OCI-LY3 (cell line): ENCODE data around the gene BMPR1B.

ENCODE experiments used
- H2AFZ ChIP-seq: fragments of 200-600, 300-600 bp; shearing (Covaris generic); 2 replicates; pipeline ENCODE4 v1.6.0; 2014; ENCODE audit warnings: antibody characterized with exemption, low read depth, low read length
- H3K27ac ChIP-seq: fragments of 200-600, 300-600 bp; sonication (generic); 2 replicates; pipeline ENCODE4 v1.5.1; 2014; ENCODE audit warnings: mild to moderate bottlenecking, low read length, moderate library complexity, mixed read lengths
- H3K27me3 ChIP-seq: fragments of 200-600, 300-600 bp; sonication (generic); 2 replicates; pipeline ENCODE4 v1.6.1; 2014; ENCODE audit warnings: low read depth, low read length, mixed read lengths
- H3K36me3 ChIP-seq: fragments of 200-600, 300-600 bp; sonication (generic); replicated peaks from 2 replicates; pipeline ENCODE3; 2014; ENCODE audit warnings: low read depth, low read length, mixed read lengths
- H3K4me1 ChIP-seq: fragments of 300-600, 200-600 bp; sonication (generic); 2 replicates; pipeline ENCODE4 v1.6.1; 2014; ENCODE audit warnings: low read length, mixed read lengths
- H3K4me2 ChIP-seq: fragments of 200-600, 300-600 bp; sonication (generic); 2 replicates; pipeline ENCODE4 v1.6.1; 2014; ENCODE audit warnings: low read length, mixed read lengths
- H3K4me3 ChIP-seq: fragments of 300-600, 200-600 bp; sonication (generic); 2 replicates; pipeline ENCODE4 v1.5.1; 2014; ENCODE audit warnings: antibody characterized with exemption, mild to moderate bottlenecking, low read length, moderate library complexity
- H3K79me2 ChIP-seq: fragments of 300-600, 200-600 bp; shearing (Covaris generic); 2 replicates; pipeline ENCODE4 v1.6.1; 2014; ENCODE audit warnings: mild to moderate bottlenecking, low read length, mixed read lengths
- H3K9ac ChIP-seq: fragments of 300-600, 200-600 bp; shearing (Covaris generic); 2 replicates; pipeline ENCODE4 v1.6.0; 2014; ENCODE audit warnings: mild to moderate bottlenecking, low read length, moderate library complexity
- H3K9me3 ChIP-seq: fragments of 200-600, 300-600 bp; shearing (Covaris generic); 2 replicates; pipeline ENCODE4 v1.6.1; 2014; ENCODE audit warnings: low read length, mixed read lengths; ENCODE audit not compliant: insufficient read depth
- H4K20me1 ChIP-seq: fragments of 200-600, 300-600 bp; sonication (generic); 2 replicates; pipeline ENCODE4 v1.6.1; 2016; ENCODE audit warnings: low read length, mixed read lengths; ENCODE audit not compliant: insufficient read depth
- EZH2phosphoT487 ChIP-seq: fragments of 200-600 bp; shearing (Covaris generic); IDR thresholded peaks from 2 replicates; pipeline ENCODE4 v1.6.1; 2018; ENCODE audit warnings: antibody characterized with exemption, mixed run types, low read depth
- TF ChIP-seq, protein P1 (sequence below): fragments of 200-600, 300-600 bp; sonication (generic); IDR thresholded peaks from 2 replicates; pipeline ENCODE4 v1.5.1; 2014; ENCODE audit warnings: antibody characterized with exemption, low read length, low read depth

Gene BMPR1B

DNA sequence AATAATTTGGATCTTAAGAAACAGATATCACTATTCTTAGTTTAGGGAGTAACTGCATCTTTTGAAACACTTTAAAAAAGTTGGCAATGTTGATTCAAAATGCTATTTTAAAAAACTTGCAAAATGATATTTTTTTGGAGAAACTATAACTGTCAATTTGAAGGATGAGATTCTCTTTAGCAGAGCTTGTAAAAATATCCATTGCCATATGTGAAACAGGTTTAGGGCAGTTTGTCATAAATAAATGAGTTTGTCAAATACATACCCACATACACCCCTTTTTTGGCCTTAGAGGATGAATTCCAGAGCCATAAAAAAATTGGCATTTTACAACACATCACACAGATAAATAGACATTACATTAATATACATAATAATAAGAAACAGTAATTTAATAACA is 174.6 kb downstream of the BMPR1B start:
- TF ChIP-seq EZH2phosphoT487 = no peak
- TF ChIP-seq, protein P1, sequence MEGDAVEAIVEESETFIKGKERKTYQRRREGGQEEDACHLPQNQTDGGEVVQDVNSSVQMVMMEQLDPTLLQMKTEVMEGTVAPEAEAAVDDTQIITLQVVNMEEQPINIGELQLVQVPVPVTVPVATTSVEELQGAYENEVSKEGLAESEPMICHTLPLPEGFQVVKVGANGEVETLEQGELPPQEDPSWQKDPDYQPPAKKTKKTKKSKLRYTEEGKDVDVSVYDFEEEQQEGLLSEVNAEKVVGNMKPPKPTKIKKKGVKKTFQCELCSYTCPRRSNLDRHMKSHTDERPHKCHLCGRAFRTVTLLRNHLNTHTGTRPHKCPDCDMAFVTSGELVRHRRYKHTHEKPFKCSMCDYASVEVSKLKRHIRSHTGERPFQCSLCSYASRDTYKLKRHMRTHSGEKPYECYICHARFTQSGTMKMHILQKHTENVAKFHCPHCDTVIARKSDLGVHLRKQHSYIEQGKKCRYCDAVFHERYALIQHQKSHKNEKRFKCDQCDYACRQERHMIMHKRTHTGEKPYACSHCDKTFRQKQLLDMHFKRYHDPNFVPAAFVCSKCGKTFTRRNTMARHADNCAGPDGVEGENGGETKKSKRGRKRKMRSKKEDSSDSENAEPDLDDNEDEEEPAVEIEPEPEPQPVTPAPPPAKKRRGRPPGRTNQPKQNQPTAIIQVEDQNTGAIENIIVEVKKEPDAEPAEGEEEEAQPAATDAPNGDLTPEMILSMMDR = no peak
- Histone ChIP-seq H3K4me1 (no peaks in the 10 kb centered on the region), H2AFZ (no peak overlapping the region)

DNA sequence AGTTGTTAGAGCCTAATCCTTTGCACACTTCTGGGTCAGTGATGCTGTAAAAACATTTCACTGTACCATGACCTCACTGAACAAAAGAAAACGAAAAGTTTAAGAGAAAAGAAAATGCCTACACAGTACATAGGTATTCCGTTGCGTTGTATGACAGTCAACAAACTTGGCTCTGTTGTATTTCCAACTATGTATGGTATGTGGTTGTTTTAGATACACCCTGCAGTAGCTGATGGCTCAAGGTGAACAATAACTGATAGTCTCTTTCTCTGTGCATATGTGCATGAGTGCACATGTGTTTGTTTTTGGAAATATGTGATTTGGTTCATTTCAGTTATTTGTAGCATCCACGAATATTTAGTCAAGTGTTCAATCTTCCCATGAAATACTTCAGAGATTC is 176.0 kb downstream of the BMPR1B start:
- no peak for TF ChIP-seq EZH2phosphoT487
- TF ChIP-seq, protein P1 = no peak
- Histone ChIP-seq H2AFZ (no peak overlapping the region), H3K4me3 (no peak overlapping the region), H3K27ac (no peak overlapping the region), H3K4me2 (no peak overlapping the region), H3K27me3 (no peaks in the 10 kb centered on the region), H3K4me1 (no peaks in the 10 kb centered on the region), H3K36me3 (no peaks in the 10 kb centered on the region), H4K20me1 (no peaks in the 10 kb centered on the region), H3K79me2 (no peaks in the 10 kb centered on the region), H3K9ac (no peak overlapping the region), H3K9me3 (no peaks in the 10 kb centered on the region)

More for the DNA sequence above, 174.6 kb downstream of the BMPR1B start:
- Histone ChIP-seq H3K4me2 (no peak overlapping the region), H3K27ac (no peak overlapping the region), H4K20me1 (no peaks in the 10 kb centered on the region), H3K79me2 (no peaks in the 10 kb centered on the region), H3K27me3 (no peaks in the 10 kb centered on the region), H3K4me3 (no peak overlapping the region), H3K9me3 (no peaks in the 10 kb centered on the region), H3K9ac (no peak overlapping the region), H3K36me3 (no peaks in the 10 kb centered on the region)

DNA sequence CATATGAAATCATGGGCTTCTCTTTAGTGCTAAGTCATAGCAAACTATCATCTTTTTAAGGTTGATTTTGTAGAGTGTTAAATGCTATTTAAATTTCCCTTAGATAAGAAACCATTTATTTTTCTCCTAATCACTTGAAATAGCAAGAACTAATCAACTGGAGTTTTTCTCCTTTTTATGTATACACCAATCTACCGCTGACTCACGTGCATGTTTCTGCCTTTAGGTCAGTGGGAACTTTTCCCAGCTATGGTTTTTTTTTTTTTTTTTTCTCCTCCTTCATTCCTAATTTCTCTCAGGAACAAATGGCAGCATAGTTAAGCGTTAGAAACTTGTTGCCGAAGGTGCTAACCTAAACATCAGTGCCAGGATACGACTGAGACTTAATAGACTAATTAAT is 176.4 kb downstream of the BMPR1B start:
- Histone ChIP-seq H3K4me3 (no peak overlapping the region), H3K79me2 (no peaks in the 10 kb centered on the region), H2AFZ (no peak overlapping the region), H3K27me3 (no peaks in the 10 kb centered on the region), H3K4me1 (no peaks in the 10 kb centered on the region), H3K9me3 (no peaks in the 10 kb centered on the region), H3K4me2 (no peak overlapping the region), H3K9ac (no peak overlapping the region), H3K36me3 (no peaks in the 10 kb centered on the region), H3K27ac (no peak overlapping the region), H4K20me1 (no peaks in the 10 kb centered on the region)
- no peak for TF ChIP-seq EZH2phosphoT487

GRCh38 chr4:94934864-94935263 is 177.1 kb downstream of the BMPR1B start:
- H3K4me2 ChIP-seq = no peak overlapping the region
- H3K4me3 ChIP-seq = no peak overlapping the region
- no peak overlapping the region for H3K9ac ChIP-seq
- H3K79me2 ChIP-seq = no peaks in the 10 kb centered on the region
- no peaks in the 10 kb centered on the region for H3K36me3 ChIP-seq
- H3K27ac ChIP-seq = no peak overlapping the region
- H2AFZ ChIP-seq = no peak overlapping the region
- H4K20me1 ChIP-seq = no peaks in the 10 kb centered on the region
- H3K27me3 ChIP-seq = no peaks in the 10 kb centered on the region
- H3K4me1 ChIP-seq = no peaks in the 10 kb centered on the region
- H3K9me3 ChIP-seq = no peaks in the 10 kb centered on the region
- TF ChIP-seq, protein P1 = no peak
- TF ChIP-seq EZH2phosphoT487 = no peak

GRCh38 chr4:94936854-94937253 is 179.1 kb downstream of the BMPR1B start:
- Histone ChIP-seq H4K20me1 (no peaks in the 10 kb centered on the region), H3K79me2 (no peaks in the 10 kb centered on the region), H3K4me3 (no peak overlapping the region), H3K4me2 (no peak overlapping the region), H3K9me3 (no peaks in the 10 kb centered on the region), H3K4me1 (no peaks in the 10 kb centered on the region), H2AFZ (no peak overlapping the region), H3K27ac (no peak overlapping the region), H3K9ac (no peak overlapping the region), H3K36me3 (no peaks in the 10 kb centered on the region), H3K27me3 (no peaks in the 10 kb centered on the region)
- TF ChIP-seq, protein P1 = no peak
- no peak for TF ChIP-seq EZH2phosphoT487
